AG20443 (cell line): ENCODE measurements around the gene TMEM14C.
A peak's percentile ranks its signal among the peaks of the same experiment; 100 is the strongest.

Experiments
- DNase-seq: peaks from one replicate; pipeline ENCODE4 v3.0.0; 2012; ENCODE audit warnings: low spot score, mixed read lengths

The TMEM14C gene

GRCh38 chr6:10722820-10723566, at the start of gene TMEM14C:
TSS of gene TMEM14C (plus strand) at chr6:10723070. CDS start at chr6:10724614, 1,544 bp downstream.
- DNase-seq: peak; percentile 99

- DNase-seq: no peak
Measured at GRCh38 chr6:10676403-10676802, 46.5 kb upstream of the TMEM14C start.

GRCh38 chr6:10678456-10678855, 44.4 kb upstream of the TMEM14C start:
- DNase-seq: no peak

GRCh38 chr6:10681795-10682194, 41.1 kb upstream of the TMEM14C start:
- no peak for DNase-seq

- DNase-seq: no peak
Measured at GRCh38 chr6:10682355-10682988, 40.4 kb upstream of the TMEM14C start.

GRCh38 chr6:10684618-10685017, 38.3 kb upstream of the TMEM14C start:
- no peak for DNase-seq

- DNase-seq: no peak
Measured at GRCh38 chr6:10685092-10685915, 37.6 kb upstream of the TMEM14C start.

GRCh38 chr6:10686901-10687300, 36.0 kb upstream of the TMEM14C start:
- DNase-seq: no peak

- no peak for DNase-seq
Measured at GRCh38 chr6:10687582-10687981, 35.3 kb upstream of the TMEM14C start.

GRCh38 chr6:10690651-10691445, 32.0 kb upstream of the TMEM14C start:
- DNase-seq: no peak

- DNase-seq: no peak
Measured at GRCh38 chr6:10692965-10693538, 29.8 kb upstream of the TMEM14C start.

- DNase-seq: peak; percentile 96
Measured at GRCh38 chr6:10694302-10695085, 28.4 kb upstream of the TMEM14C start, which contains the start of the genes C6orf52 and PAK1IP1. TSS of gene C6orf52 (minus strand) at chr6:10694616. CDS start at chr6:10687550, 7,066 bp downstream. TSS of gene PAK1IP1 (plus strand) at chr6:10694972. CDS start at chr6:10694986, 14 bp downstream.

GRCh38 chr6:10695086-10695657, 27.7 kb upstream of the TMEM14C start:
- DNase-seq: no peak

GRCh38 chr6:10696655-10697054, 26.2 kb upstream of the TMEM14C start:
- DNase-seq: no peak

GRCh38 chr6:10713962-10714361, 8.9 kb upstream of the TMEM14C start:
- DNase-seq: no peak

- DNase-seq: no peak
Measured at GRCh38 chr6:10719296-10719963, 3.4 kb upstream of the TMEM14C start.

- DNase-seq: peak; percentile 18
Measured at GRCh38 chr6:10719964-10720264, 3.0 kb upstream of the TMEM14C start.

- peak; percentile 29 for DNase-seq
Measured at GRCh38 chr6:10720265-10720959, 2.5 kb upstream of the TMEM14C start.
